K562 (cell line): ENCODE results near the gene EML5. TPM values are rescaled to one million over a fixed set of nuclear protein-coding genes. Genes with fewer than 3 reads are reported as not detected.

Experiments used
- BMI1 ChIP-seq: fragments of 150-350 bp; IDR thresholded peaks from 2 replicates; pipeline ENCODE4 v1.6.1; 2014; ENCODE audit warnings: low read length
- GABPB1 ChIP-seq: sonication (generic); formaldehyde crosslinking; IDR thresholded peaks from 2 replicates; pipeline ENCODE4 v1.8.0; 2022; ENCODE audit warnings: mild to moderate bottlenecking, missing genetic modification reagents
- HDAC1 ChIP-seq, 2 experiments: fragments of 450-650 bp; IDR thresholded peaks; 2 replicates each; pipeline ENCODE4 v1.6.1; 2016 to 2017; ENCODE audit warnings: inconsistent platforms in 1 of 2, mild to moderate bottlenecking in 1 of 2, moderate library complexity in 1 of 2
- MAZ ChIP-seq, 2 experiments: fragments of 450-650 bp in 1 of 2; sonication (generic) in 1 of 2; formaldehyde crosslinking; IDR thresholded peaks in 1 of 2; conservative IDR thresholded peaks in 1 of 2; 2 replicates each; pipeline versions ENCODE4 v1.4.0 to v1.5.0; 2020; ENCODE audit warnings: mild to moderate bottlenecking in 1 of 2, missing genetic modification reagents in 1 of 2
- NEUROD1 ChIP-seq: fragments of 150-350 bp; IDR thresholded peaks from 2 replicates; pipeline ENCODE4 v1.6.1; 2014; ENCODE audit warnings: borderline replicate concordance, low read length, low read depth; ENCODE audit not compliant: partially characterized antibody
- SIN3A ChIP-seq, 2 experiments: fragments of 150-350 bp in 1 of 2; IDR thresholded peaks; 2 replicates each; pipeline ENCODE4 v1.6.1; 2011 to 2016; ENCODE audit warnings: borderline replicate concordance in 2 of 2, low read depth in 2 of 2, low read length in 2 of 2, mild to moderate bottlenecking in 2 of 2, moderate library complexity in 2 of 2; ENCODE audit not compliant: control insufficient read depth in 1 of 2
- SMAD3 ChIP-seq: fragments of 450-650 bp; formaldehyde crosslinking; conservative IDR thresholded peaks from 2 replicates; pipeline ENCODE4 v1.4.0; 2020; ENCODE audit warnings: mild to moderate bottlenecking
- XRCC3 ChIP-seq: fragments of 450-650 bp; IDR thresholded peaks from 2 replicates; pipeline ENCODE4 v1.6.1; 2017; ENCODE audit warnings: mild to moderate bottlenecking, moderate library complexity
- ZBTB1 ChIP-seq: sonication (generic); formaldehyde crosslinking; IDR thresholded peaks from 2 replicates; pipeline ENCODE4 v1.8.1; 2023; ENCODE audit warnings: missing genetic modification reagents, low read depth, mild to moderate bottlenecking, borderline replicate concordance
- ZNF263 ChIP-seq: sonication (generic); formaldehyde crosslinking; IDR thresholded peaks from 2 replicates; pipeline ENCODE4 v1.8.0; 2022; ENCODE audit warnings: mild to moderate bottlenecking, missing genetic modification reagents, borderline replicate concordance
- polyA plus RNA-seq, 8 experiments: library from polyadenylated mRNA; depleted of rRNA in 4 of 8; stranded (reverse) in 5 of 8; unstranded in 3 of 8; fragments of >200 nt; fragmentation: Nextera tagmentation in 2 of 8; fragmentation: Illumina TruSeq in 1 of 8; extraction: Ambion mirVana in 2 of 8; extraction: Trizol in 1 of 8; gene quantifications; 2 replicates each; pipeline versions ENCODE4 v1.2.1 to v1.2.3, GENCODE V29; 2011 to 2014; ENCODE audit warnings: inconsistent platforms in 1 of 8, missing spikeins in 1 of 8
- total RNA-seq, 7 experiments: library from RNA; depleted of rRNA in 6 of 7; stranded (reverse); fragments of >200 nt in 6 of 7; fragmentation: Illumina TruSeq in 2 of 7; extraction: Trizol in 2 of 7; gene quantifications; 2 replicates each; pipeline versions ENCODE4 v1.2.1 to v1.2.3, GENCODE V29; 2011 to 2021; ENCODE audit warnings: low replicate concordance in 1 of 7
- TF ChIP-seq, protein P1 (sequence below), 3 experiments: fragments of 200-800 bp in 1 of 3; fragments of 250-450 bp in 1 of 3; fragments of 450-650 bp in 1 of 3; sonication (Bioruptor Pico) in 1 of 3; sonication (Bioruptor generic) in 1 of 3; formaldehyde crosslinking in 1 of 3; IDR thresholded peaks; 2 replicates each; pipeline versions ENCODE4 v1.6.1 to v1.8.0; 2016 to 2022; ENCODE audit warnings: mild to moderate bottlenecking in 2 of 3, missing genetic modification characterization in 2 of 3, missing compliant biosample characterization in 1 of 3, moderate library complexity in 1 of 3
- TF ChIP-seq, protein P2 (sequence below), 2 experiments: fragments of 450-650 bp; IDR thresholded peaks; 2 replicates each; pipeline ENCODE4 v1.6.1; 2016
- TF ChIP-seq, protein P3 (sequence below): fragments of 450-650 bp; IDR thresholded peaks from 2 replicates; pipeline ENCODE4 v1.6.1; 2017; ENCODE audit warnings: antibody characterized with exemption
- TF ChIP-seq, protein P4 (sequence below): sonication (generic); formaldehyde crosslinking; IDR thresholded peaks from 2 replicates; pipeline ENCODE4 v1.8.0; 2022; ENCODE audit warnings: mild to moderate bottlenecking, missing genetic modification reagents
- TF ChIP-seq, protein P5 (sequence below): IDR thresholded peaks from 3 replicates; pipeline ENCODE4 v1.6.1; 2011; ENCODE audit warnings: borderline replicate concordance, mild to moderate bottlenecking; ENCODE audit not compliant: insufficient read length, insufficient read depth

EML5 gene
- total and polyA plus RNA-seq, 9 of the 15 experiments (the other 6 are each of a cell fraction or from before 2014, with no cell fraction given) = 0.06 to 0.34 (median 0.22) TPM

DNA sequence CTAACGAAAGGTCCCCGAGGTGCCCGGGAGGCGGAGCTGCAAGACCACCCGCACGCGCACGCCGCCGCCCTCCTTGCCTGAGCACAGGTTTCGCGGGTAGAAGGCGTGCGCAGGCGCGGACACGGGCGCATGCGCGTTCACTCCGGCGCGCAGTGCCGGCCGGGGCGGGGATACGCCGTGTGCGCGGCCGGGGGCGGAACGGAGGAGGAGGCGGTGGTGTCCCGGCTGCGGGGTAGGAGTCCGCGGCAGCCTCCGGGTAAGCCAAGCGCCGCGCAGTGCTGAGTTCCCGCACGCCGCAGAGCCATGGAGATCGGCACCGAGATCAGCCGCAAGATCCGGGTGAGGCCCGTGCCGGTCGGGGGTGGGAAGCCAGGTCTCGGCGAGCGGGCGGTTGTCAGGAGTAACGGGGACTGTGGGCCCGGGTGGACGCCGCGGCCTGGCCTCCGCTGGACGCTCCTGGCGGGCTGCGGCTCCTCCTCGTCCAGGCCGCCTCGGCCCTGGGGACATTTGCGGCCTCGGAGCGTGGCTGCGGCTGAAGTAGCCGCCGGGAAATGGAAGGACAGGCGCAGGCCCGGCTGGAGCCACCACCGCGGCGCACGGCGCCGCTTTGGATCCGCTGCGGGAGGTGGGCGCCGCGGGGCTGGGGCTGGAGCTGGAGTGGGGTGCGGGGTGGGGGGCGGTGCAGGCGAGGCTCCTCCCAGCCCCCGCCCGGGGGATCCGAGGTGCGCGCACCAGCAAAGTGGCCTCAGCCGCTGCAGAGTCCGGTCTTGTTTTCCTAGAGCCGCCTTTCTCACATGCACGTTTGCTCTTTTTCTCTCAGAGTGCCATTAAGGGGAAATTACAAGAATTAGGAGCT lies 229.7 kb downstream of the EML5 start, which contains the start of gene ZC3H14 (continued):
- TF ChIP-seq, protein P1, sequence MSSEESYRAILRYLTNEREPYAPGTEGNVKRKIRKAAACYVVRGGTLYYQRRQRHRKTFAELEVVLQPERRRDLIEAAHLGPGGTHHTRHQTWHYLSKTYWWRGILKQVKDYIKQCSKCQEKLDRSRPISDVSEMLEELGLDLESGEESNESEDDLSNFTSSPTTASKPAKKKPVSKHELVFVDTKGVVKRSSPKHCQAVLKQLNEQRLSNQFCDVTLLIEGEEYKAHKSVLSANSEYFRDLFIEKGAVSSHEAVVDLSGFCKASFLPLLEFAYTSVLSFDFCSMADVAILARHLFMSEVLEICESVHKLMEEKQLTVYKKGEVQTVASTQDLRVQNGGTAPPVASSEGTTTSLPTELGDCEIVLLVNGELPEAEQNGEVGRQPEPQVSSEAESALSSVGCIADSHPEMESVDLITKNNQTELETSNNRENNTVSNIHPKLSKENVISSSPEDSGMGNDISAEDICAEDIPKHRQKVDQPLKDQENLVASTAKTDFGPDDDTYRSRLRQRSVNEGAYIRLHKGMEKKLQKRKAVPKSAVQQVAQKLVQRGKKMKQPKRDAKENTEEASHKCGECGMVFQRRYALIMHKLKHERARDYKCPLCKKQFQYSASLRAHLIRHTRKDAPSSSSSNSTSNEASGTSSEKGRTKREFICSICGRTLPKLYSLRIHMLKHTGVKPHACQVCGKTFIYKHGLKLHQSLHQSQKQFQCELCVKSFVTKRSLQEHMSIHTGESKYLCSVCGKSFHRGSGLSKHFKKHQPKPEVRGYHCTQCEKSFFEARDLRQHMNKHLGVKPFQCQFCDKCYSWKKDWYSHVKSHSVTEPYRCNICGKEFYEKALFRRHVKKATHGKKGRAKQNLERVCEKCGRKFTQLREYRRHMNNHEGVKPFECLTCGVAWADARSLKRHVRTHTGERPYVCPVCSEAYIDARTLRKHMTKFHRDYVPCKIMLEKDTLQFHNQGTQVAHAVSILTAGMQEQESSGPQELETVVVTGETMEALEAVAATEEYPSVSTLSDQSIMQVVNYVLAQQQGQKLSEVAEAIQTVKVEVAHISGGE (CRISPR knock-in tag; IDR thresholded peaks at IDR 0.05) = peak in 2 of 3 experiments; percentile 12 to 82; a peak in 3 of 6 replicates
- TF ChIP-seq MAZ (CRISPR knock-in tag; conservative IDR thresholded peaks at IDR 0.05 in 1 of 2, IDR thresholded peaks at IDR 0.05 in 1 of 2) (peak; percentile 61 to 65; a peak in 3 of 4 replicates), ZBTB1 (CRISPR knock-in tag) (peak; percentile 90), SMAD3 (CRISPR knock-in tag) (no peak), BMI1 (no peak), GABPB1 (peak; percentile 68), XRCC3 (no peak), ZNF263 (CRISPR knock-in tag) (0 out of 2 replicates have a peak, but pooled peaks have one; percentile 10), SIN3A (IDR thresholded peaks at IDR 0.05; ENCODE audit: borderline replicate concordance in 2 of 2, control insufficient read depth in 1 of 2, low read depth in 2 of 2, low read length in 2 of 2) (peak in 1 of 2 experiments; percentile 79; a peak in 2 of 4 replicates), NEUROD1 (no peak), HDAC1 (IDR thresholded peaks at IDR 0.05) (peak in 1 of 2 experiments; percentile 57; a peak in 1 of 4 replicates)
- TF ChIP-seq, protein P2, sequence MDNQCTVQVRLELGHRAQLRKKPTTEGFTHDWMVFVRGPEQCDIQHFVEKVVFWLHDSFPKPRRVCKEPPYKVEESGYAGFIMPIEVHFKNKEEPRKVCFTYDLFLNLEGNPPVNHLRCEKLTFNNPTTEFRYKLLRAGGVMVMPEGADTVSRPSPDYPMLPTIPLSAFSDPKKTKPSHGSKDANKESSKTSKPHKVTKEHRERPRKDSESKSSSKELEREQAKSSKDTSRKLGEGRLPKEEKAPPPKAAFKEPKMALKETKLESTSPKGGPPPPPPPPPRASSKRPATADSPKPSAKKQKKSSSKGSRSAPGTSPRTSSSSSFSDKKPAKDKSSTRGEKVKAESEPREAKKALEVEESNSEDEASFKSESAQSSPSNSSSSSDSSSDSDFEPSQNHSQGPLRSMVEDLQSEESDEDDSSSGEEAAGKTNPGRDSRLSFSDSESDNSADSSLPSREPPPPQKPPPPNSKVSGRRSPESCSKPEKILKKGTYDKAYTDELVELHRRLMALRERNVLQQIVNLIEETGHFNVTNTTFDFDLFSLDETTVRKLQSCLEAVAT (IDR thresholded peaks at IDR 0.05) = no peak
- TF ChIP-seq, protein P3, sequence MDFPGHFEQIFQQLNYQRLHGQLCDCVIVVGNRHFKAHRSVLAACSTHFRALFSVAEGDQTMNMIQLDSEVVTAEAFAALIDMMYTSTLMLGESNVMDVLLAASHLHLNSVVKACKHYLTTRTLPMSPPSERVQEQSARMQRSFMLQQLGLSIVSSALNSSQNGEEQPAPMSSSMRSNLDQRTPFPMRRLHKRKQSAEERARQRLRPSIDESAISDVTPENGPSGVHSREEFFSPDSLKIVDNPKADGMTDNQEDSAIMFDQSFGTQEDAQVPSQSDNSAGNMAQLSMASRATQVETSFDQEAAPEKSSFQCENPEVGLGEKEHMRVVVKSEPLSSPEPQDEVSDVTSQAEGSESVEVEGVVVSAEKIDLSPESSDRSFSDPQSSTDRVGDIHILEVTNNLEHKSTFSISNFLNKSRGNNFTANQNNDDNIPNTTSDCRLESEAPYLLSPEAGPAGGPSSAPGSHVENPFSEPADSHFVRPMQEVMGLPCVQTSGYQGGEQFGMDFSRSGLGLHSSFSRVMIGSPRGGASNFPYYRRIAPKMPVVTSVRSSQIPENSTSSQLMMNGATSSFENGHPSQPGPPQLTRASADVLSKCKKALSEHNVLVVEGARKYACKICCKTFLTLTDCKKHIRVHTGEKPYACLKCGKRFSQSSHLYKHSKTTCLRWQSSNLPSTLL = no peak
- TF ChIP-seq, protein P4, sequence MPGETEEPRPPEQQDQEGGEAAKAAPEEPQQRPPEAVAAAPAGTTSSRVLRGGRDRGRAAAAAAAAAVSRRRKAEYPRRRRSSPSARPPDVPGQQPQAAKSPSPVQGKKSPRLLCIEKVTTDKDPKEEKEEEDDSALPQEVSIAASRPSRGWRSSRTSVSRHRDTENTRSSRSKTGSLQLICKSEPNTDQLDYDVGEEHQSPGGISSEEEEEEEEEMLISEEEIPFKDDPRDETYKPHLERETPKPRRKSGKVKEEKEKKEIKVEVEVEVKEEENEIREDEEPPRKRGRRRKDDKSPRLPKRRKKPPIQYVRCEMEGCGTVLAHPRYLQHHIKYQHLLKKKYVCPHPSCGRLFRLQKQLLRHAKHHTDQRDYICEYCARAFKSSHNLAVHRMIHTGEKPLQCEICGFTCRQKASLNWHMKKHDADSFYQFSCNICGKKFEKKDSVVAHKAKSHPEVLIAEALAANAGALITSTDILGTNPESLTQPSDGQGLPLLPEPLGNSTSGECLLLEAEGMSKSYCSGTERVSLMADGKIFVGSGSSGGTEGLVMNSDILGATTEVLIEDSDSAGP (CRISPR knock-in tag) = no peak
- TF ChIP-seq, protein P5, sequence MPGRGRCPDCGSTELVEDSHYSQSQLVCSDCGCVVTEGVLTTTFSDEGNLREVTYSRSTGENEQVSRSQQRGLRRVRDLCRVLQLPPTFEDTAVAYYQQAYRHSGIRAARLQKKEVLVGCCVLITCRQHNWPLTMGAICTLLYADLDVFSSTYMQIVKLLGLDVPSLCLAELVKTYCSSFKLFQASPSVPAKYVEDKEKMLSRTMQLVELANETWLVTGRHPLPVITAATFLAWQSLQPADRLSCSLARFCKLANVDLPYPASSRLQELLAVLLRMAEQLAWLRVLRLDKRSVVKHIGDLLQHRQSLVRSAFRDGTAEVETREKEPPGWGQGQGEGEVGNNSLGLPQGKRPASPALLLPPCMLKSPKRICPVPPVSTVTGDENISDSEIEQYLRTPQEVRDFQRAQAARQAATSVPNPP = no peak
